Heart left ventricle (tissue), 13 donors: ENCODE results near the gene CDC42EP1.
A peak's percentile ranks its signal among the peaks of the same experiment; 100 is the strongest.

ENCODE experiments used
- POLR2A ChIP-seq, 2 donors: fragments of 450-650 bp; IDR thresholded peaks; one replicate each; pipeline ENCODE4 v1.6.1; 2017; ENCODE audit warnings: antibody characterized with exemption in 2 of 2, mild to moderate bottlenecking in 2 of 2, moderate library complexity in 2 of 2
- TF ChIP-seq, protein P1 (sequence below), 12 donors: fragments of 200-600 bp; sonication (generic) in 4 of 12; IDR thresholded peaks; one replicate each; pipeline versions ENCODE4 v1.5.0 to v1.8.0; 2018 to 2022; ENCODE audit warnings: antibody characterized with exemption in 12 of 12, mild to moderate bottlenecking in 5 of 12
- donor health status: ischemic (EF 13 %, LVEDD 7.1; RV severe dilation, severe dysfunction).
- donor health status: DM: no; HTN: yes; CAD: no.
- donor health status: DM: no; HTN: no; CAD: no.
- donor health status: ischemic (EF 25% LVEDD 6.9; RV normal size, moderate dysfunction).
- donor health status: ischemic (EF 25% LVEDD 5.7; RV mildly dilated, moderate dysfunction).
- donor health status: ischemic (EF 35%, LVEDD 5.7; RV mildly dilated, moderate dysfunction).
- donor health status: nonischemic (EF 11% LVEDD 7.7; RV severe dilation, severe dysfunction).
- donor health status: DM: yes; HTN: yes; CAD: no.
- donor health status: PGD.
- donor health status: ischemic (EF 29% LVEDD 5.4; RV normal size, mild dysfunction).
- donor health status: nonischemic (EF 23%, LVEDD 6.1; RV moderate dilation, normal function).

DNA sequence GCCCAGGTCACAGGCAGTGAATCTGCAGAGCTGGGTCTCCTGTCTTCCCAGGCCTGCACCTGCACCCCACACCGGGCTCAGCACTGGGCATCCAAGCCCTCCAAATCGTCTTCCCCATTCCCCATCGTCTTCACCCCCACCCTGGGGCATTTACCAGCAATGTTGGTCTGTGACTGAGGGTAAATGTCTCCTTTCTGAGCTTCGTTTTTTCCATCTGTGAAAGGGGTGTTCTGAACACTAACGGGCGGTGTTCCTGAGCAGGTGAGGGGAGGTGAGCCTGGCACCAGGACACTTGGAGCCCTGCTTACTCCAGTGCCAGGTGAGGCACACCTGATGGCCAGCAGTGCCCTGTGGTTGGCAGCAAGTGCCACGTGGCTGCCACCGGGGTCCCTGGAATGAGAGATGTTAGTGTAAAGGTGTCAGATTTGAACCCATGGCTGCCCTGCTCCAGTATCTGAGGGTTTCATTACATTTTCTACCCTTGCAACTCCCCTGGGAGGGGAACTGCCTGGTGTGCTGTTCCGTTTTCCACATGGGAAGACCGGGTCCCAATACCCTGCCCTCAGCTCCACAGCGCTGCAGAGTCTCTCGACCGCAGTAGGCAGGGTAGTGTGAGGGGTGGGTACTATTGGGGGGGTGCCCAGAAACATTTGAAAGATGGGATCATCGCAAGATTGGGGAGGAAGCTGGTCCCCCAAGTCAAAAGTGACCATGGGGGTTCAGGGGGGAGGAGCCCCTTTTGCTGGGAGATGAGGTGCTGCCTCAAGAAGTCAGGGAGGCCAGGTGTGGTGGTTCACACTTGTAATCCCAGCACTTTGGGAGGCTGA, 2.0 kb downstream of the CDC42EP1 start:
- TF ChIP-seq, protein P1, sequence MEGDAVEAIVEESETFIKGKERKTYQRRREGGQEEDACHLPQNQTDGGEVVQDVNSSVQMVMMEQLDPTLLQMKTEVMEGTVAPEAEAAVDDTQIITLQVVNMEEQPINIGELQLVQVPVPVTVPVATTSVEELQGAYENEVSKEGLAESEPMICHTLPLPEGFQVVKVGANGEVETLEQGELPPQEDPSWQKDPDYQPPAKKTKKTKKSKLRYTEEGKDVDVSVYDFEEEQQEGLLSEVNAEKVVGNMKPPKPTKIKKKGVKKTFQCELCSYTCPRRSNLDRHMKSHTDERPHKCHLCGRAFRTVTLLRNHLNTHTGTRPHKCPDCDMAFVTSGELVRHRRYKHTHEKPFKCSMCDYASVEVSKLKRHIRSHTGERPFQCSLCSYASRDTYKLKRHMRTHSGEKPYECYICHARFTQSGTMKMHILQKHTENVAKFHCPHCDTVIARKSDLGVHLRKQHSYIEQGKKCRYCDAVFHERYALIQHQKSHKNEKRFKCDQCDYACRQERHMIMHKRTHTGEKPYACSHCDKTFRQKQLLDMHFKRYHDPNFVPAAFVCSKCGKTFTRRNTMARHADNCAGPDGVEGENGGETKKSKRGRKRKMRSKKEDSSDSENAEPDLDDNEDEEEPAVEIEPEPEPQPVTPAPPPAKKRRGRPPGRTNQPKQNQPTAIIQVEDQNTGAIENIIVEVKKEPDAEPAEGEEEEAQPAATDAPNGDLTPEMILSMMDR (IDR thresholded peaks at IDR 0.05) = peak in 1 of 12 donors; percentile 14
- TF ChIP-seq POLR2A (IDR thresholded peaks at IDR 0.05) = no peak
